ENCODE data around the gene LRRC3. TPM values are rescaled to one million over a fixed set of nuclear protein-coding genes. Genes with fewer than 3 reads are reported as not detected.
"Not testable (repeated sequence)": the region's sequence is repeated elsewhere in the genome, so short reads cannot be mapped to it uniquely, and the experiment has no call there.

LRRC3 gene
- total RNA-seq, 1 experiment from 2014 or later: 1.2 TPM

- H3K4me3 ChIP-seq: no peak overlapping the region
- no peaks in the 10 kb centered on the region for H3K27me3 ChIP-seq
- peaks cover 16% of the 10 kb centered on the region for H3K9me3 ChIP-seq
- no peaks in the 10 kb centered on the region for H3K36me3 ChIP-seq
- DNase-seq: no peak
Observed at GRCh38 chr21:44495611-44496563, 40.6 kb downstream of the LRRC3 start.

GRCh38 chr21:44496564-44497550 lies 41.5 kb downstream of the LRRC3 start:
- Histone ChIP-seq H3K27me3 (no peaks in the 10 kb centered on the region), H3K4me3 (no peak overlapping the region), H3K9me3 (peaks cover 15% of the 10 kb centered on the region), H3K36me3 (no peaks in the 10 kb centered on the region)
- no peak for DNase-seq

- Histone ChIP-seq H3K27me3 (no peaks in the 10 kb centered on the region), H3K9me3 (peaks cover 9% of the 10 kb centered on the region), H3K4me3 (no peak overlapping the region), H3K36me3 (no peaks in the 10 kb centered on the region)
- no peak for DNase-seq
Observed at GRCh38 chr21:44497703-44498126, 42.4 kb downstream of the LRRC3 start.

- no peaks in the 10 kb centered on the region for H3K27me3 ChIP-seq
- H3K4me3 ChIP-seq: no peak overlapping the region
- H3K36me3 ChIP-seq: no peaks in the 10 kb centered on the region
- DNase-seq: no peak
- H3K9me3 ChIP-seq: peaks cover 2% of the 10 kb centered on the region; the same call in 1 of the 2 replicates
Observed at GRCh38 chr21:44498280-44499210, 43.2 kb downstream of the LRRC3 start.

GRCh38 chr21:44499211-44499560 lies 43.9 kb downstream of the LRRC3 start:
- Histone ChIP-seq H3K9me3 (no peaks in the 10 kb centered on the region), H3K36me3 (no peaks in the 10 kb centered on the region), H3K27me3 (no peaks in the 10 kb centered on the region), H3K4me3 (no peak overlapping the region)
- no peak for DNase-seq

- no peaks in the 10 kb centered on the region for H3K9me3 ChIP-seq
- H3K4me3 ChIP-seq: no peak overlapping the region
- H3K27me3 ChIP-seq: no peaks in the 10 kb centered on the region
- DNase-seq: no peak
- no peaks in the 10 kb centered on the region for H3K36me3 ChIP-seq
Observed at GRCh38 chr21:44499631-44500030, 44.3 kb downstream of the LRRC3 start.

- Histone ChIP-seq H3K9me3 (no peaks in the 10 kb centered on the region), H3K27me3 (no peaks in the 10 kb centered on the region), H3K4me3 (no peak overlapping the region), H3K36me3 (no peaks in the 10 kb centered on the region)
- DNase-seq: no peak
Observed at GRCh38 chr21:44500111-44500510, 44.8 kb downstream of the LRRC3 start.

- H3K36me3 ChIP-seq: no peaks in the 10 kb centered on the region
- H3K27me3 ChIP-seq: no peaks in the 10 kb centered on the region
- DNase-seq: no peak
- no peaks in the 10 kb centered on the region for H3K9me3 ChIP-seq
- H3K4me3 ChIP-seq: no peak overlapping the region
Observed at GRCh38 chr21:44502171-44502958, 47.1 kb downstream of the LRRC3 start.

GRCh38 chr21:44503006-44503889 lies 47.9 kb downstream of the LRRC3 start:
- not testable (repeated sequence) for H3K4me3 ChIP-seq, H3K36me3 ChIP-seq, H3K9me3 ChIP-seq, H3K27me3 ChIP-seq, DNase-seq

GRCh38 chr21:44503901-44504399 lies 48.6 kb downstream of the LRRC3 start:
- no peaks in the 10 kb centered on the region for H3K27me3 ChIP-seq
- no peak for DNase-seq
- H3K36me3 ChIP-seq: no peaks in the 10 kb centered on the region
- no peak overlapping the region for H3K4me3 ChIP-seq
- no peaks in the 10 kb centered on the region for H3K9me3 ChIP-seq

GRCh38 chr21:44505673-44506278 lies 50.5 kb downstream of the LRRC3 start:
- no peaks in the 10 kb centered on the region for H3K27me3 ChIP-seq
- H3K36me3 ChIP-seq: no peaks in the 10 kb centered on the region
- H3K9me3 ChIP-seq: no peaks in the 10 kb centered on the region
- no peak for DNase-seq
- H3K4me3 ChIP-seq: no peak overlapping the region

GRCh38 chr21:44506279-44507255 lies 51.3 kb downstream of the LRRC3 start:
- Histone ChIP-seq H3K4me3 (no peak overlapping the region), H3K27me3 (no peaks in the 10 kb centered on the region), H3K36me3 (no peaks in the 10 kb centered on the region), H3K9me3 (no peaks in the 10 kb centered on the region)
- DNase-seq: no peak

GRCh38 chr21:44507673-44508425 lies 52.5 kb downstream of the LRRC3 start:
- no peaks in the 10 kb centered on the region for H3K27me3 ChIP-seq
- H3K36me3 ChIP-seq: no peaks in the 10 kb centered on the region
- H3K4me3 ChIP-seq: no peak overlapping the region
- DNase-seq: no peak
- no peaks in the 10 kb centered on the region for H3K9me3 ChIP-seq

Data from MG63 (cell line).